ENCODE data around the gene PCDHGA10.
"Not testable (repeated sequence)": the region's sequence is repeated elsewhere in the genome, so short reads cannot be mapped to it uniquely, and the experiment has no call there.

Gene PCDHGA10

DNA sequence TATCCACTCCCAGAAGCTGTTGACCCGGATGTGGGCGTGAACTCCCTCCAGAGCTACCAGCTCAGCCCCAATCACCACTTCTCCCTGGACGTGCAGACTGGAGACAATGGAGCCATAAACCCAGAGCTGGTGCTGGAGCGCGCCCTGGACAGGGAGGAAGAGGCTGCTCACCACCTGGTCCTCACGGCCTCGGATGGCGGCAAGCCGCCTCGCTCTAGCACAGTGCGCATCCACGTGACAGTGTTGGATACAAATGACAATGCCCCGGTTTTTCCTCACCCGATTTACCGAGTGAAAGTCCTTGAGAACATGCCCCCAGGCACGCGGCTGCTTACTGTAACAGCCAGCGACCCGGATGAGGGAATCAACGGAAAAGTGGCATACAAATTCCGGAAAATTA, 19.5 kb upstream of the PCDHGA10 start:
- DNase-seq, result no peak

DNA sequence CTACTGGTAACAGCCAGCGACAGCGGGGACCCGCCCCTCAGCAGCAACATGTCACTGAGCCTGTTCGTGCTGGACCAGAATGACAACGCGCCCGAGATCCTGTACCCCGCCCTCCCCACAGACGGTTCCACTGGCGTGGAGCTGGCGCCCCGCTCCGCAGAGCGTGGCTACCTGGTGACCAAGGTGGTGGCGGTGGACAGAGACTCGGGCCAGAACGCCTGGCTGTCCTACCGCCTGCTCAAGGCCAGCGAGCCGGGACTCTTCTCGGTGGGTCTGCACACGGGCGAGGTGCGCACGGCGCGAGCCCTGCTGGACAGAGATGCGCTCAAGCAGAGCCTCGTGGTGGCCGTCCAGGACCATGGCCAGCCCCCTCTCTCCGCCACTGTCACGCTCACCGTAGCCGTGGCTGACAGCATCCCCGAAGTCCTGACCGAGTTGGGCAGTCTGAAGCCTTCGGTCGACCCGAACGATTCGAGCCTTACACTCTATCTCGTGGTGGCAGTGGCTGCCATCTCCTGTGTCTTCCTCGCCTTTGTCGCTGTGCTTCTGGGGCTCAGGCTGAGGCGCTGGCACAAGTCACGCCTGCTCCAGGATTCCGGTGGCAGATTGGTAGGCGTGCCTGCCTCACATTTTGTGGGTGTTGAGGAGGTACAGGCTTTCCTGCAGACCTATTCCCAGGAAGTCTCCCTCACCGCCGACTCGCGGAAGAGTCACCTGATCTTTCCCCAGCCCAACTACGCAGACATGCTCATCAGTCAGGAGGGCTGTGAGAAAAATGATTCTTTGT, 18.2 kb upstream of the PCDHGA10 start:
- not testable (repeated sequence) for DNase-seq

DNA sequence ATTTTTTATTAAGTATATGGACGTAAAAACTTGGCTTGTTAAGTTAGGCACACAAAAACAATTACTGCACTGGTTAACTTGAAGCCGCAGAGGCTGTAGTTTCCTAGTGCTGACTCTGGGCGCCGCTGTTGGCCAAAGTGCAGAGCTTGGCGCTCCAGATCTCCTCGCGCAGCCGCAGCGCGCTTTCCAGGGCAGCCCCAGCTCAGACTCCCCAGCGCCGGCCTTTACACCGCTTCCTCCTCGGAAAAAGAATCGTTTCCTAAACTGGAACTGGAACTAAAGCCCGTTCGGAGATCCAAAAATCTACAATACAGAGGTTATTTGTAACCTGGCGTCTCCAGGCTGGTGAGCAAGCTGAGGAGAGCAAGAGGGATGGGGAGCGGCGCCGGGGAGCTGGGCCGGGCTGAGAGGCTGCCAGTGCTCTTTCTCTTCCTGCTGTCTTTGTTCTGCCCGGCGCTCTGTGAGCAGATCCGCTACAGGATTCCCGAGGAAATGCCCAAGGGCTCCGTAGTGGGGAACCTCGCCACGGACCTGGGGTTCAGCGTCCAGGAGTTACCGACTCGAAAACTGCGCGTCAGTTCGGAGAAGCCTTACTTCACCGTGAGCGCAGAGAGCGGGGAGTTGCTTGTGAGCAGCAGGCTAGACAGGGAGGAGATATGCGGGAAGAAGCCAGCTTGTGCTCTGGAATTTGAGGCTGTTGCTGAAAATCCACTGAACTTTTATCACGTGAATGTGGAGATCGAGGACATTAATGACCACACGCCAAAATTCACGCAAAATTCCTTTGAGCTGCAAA, 14.8 kb upstream of the PCDHGA10 start, which contains the start of gene PCDHGB5:
Gene PCDHGB5, plus strand, starts transcription at position 192 of the 796 bp plus-strand sequence. Its CDS starts 181 bp downstream, at position 373.
- DNase-seq, result peak; percentile 52

DNA sequence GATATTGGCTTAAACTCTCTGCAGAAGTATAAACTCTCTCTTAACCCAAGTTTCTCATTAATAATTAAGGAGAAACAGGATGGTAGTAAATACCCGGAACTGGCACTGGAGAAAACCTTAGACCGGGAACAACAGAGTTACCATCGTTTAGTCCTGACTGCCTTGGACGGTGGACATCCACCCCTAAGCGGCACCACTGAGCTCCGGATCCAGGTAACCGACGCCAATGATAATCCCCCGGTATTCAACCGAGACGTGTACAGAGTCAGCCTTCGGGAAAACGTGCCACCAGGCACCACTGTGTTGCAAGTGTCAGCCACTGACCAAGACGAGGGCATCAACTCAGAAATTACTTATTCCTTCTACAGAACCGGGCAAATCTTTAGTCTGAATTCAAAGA, 14.2 kb upstream of the PCDHGA10 start:
- DNase-seq, result no peak

DNA sequence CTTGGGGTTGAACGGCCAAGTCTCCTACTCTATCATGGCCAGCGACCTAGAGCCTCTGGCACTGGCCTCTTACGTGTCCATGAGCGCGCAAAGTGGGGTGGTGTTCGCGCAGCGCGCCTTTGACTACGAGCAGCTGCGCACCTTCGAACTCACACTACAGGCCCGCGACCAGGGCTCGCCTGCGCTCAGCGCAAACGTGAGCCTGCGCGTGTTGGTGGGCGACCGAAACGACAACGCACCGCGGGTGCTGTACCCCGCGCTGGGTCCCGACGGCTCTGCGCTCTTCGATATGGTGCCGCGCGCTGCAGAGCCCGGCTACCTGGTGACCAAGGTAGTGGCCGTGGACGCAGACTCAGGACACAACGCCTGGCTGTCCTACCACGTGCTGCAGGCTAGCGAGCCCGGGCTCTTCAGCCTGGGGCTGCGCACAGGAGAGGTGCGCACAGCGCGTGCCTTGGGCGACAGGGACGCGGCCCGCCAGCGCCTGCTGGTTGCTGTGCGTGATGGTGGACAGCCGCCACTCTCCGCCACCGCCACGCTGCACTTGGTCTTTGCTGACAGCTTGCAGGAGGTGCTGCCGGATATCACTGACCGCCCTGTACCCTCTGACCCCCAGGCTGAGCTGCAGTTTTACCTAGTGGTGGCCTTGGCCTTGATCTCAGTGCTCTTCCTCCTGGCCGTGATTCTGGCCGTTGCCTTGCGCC, 13.1 kb upstream of the PCDHGA10 start:
- DNase-seq, result no peak

DNA sequence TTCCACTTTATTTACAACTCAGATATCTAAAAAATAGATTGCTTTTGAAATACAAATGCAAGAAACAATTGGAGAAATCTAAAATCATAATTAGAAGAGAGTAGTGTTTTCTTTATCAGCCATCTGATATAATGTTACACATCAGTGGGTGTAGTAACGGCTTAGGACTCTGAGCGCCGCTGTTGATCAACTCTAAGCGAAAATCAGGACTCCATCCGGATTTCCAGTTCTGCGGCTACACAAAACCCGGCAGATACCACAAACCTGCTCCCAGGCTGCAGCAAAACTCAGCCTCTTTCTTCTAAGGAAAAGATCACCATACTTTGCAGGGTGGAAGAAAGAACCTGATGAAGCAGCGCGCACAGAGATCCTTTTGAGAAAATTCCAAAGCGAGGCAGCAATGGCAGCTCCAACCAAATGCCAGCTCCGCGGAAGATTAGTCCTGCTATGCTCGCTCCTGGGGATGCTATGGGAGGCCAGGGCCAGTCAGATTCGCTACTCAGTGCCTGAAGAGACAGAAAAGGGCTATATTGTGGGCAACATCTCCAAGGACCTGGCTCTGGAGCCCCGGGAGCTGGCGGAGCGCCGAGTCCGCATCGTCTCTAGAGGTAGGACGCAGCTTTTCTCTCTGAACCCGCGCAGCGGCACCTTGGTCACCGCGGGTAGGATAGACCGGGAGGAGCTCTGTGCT, 10.1 kb upstream of the PCDHGA10 start, which contains the start of gene PCDHGA9:
Gene PCDHGA9, plus strand, starts transcription at position 226 of the 691 bp plus-strand sequence. Its CDS starts 175 bp downstream, at position 401.
- no peak for DNase-seq

DNA sequence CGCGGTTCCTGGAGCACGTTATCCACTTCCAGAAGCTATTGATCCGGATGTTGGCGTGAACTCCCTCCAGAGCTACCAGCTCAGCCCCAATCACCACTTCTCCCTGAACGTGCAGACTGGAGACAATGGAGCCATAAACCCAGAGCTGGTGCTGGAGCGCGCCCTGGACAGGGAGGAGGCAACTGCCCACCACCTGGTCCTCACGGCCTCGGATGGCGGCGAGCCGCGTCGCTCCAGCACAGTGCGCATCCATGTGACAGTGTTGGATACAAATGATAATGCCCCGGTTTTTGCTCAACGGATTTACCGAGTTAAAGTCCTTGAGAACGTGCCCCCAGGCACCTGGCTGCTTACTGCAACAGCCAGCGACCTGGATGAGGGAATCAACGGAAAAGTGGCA, 9.4 kb upstream of the PCDHGA10 start:
- no peak for DNase-seq

DNA sequence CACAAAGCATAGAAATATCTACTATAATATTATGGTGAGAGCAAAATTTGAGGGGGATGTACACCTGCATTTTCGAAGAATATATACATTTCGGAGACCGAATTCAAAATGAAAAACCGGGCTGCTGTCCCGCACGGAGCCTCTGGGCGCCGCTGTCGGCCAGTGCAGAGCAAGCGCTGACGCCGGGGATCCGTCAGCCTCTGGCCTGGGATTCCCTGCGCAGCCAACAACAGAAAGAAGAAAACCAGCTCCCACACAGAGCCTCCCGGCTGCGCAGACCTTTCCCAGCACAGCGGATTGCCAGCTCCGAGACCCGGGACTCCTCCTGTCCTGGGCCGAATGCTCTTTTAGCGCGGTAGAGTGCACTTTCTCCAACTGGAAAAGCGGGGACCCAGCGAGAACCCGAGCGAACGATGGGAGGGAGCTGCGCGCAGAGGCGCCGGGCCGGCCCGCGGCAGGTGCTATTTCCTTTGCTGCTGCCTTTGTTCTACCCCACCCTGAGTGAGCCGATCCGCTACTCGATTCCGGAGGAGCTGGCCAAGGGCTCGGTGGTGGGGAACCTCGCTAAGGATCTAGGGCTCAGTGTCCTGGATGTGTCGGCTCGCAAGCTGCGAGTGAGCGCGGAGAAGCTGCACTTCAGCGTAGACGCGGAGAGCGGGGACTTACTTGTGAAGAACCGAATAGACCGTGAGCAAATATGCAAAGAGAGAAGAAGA, 4.8 kb upstream of the PCDHGA10 start, which contains the start of gene PCDHGB6:
Gene PCDHGB6, plus strand, starts transcription at position 232 of the 716 bp plus-strand sequence. Its CDS starts 182 bp downstream, at position 414.
- DNase-seq, result peak; percentile 63

DNA sequence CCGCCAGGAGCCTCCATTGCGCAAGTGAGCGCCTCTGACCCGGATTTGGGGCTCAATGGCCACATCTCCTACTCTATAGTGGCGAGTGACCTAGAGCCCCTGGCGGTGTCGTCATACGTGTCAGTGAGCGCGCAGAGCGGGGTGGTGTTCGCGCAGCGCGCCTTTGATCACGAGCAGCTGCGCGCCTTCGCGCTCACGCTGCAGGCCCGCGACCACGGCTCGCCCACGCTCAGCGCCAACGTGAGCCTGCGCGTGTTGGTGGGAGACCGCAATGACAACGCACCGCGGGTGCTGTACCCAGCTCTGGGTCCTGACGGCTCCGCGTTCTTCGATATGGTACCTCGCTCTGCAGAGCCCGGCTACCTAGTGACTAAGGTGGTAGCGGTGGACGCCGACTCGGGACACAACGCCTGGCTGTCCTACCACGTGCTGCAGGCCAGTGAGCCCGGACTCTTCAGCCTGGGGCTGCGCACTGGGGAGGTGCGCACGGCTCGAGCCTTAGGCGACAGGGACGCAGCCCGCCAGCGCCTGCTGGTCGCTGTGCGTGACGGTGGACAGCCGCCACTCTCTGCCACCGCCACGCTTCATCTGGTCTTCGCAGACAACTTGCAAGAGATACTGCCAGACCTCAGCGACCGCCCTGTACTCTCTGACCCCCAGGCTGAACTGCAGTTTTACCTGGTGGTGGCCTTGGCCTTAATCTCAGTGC, 3.0 kb upstream of the PCDHGA10 start:
- DNase-seq, result no peak

DNA sequence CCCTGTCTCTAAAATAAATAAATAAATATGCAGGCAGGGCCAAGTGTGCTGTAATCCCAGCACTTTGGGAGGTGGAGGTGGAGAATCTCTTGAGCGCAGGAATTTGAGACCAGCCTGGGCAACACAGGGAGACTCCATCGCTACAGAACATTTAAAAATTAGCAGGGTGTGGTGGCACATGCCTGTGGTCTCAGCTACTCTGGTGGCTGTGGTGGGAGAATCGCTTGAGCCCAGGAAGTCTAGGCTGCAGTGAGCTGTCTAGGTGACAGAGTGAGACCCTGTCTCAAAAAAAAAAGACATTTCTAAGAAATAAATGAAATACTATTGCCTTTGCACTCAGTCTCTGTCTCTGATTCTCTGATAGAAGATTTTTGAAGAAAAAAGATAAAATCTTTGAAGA, 1.2 kb upstream of the PCDHGA10 start:
- no peak for DNase-seq

DNA sequence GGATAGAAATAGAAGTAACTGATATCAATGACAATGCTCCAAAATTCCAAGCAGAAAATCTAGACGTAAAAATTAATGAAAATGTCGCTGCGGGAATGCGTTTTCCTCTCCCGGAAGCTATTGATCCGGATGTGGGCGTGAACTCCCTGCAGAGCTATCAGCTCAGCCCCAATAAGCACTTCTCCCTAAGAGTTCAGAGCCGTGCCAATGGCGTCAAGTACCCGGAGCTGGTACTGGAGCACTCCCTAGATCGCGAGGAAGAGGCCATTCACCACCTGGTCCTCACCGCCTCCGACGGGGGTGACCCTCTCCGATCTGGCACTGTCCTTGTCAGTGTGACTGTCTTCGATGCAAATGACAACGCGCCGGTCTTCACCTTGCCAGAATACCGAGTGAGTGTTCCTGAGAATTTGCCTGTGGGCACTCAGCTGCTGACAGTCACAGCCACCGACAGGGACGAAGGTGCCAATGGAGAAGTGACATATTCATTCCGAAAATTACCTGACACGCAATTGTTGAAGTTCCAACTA, 818 bp downstream of the PCDHGA10 start:
- DNase-seq, result no peak

DNA sequence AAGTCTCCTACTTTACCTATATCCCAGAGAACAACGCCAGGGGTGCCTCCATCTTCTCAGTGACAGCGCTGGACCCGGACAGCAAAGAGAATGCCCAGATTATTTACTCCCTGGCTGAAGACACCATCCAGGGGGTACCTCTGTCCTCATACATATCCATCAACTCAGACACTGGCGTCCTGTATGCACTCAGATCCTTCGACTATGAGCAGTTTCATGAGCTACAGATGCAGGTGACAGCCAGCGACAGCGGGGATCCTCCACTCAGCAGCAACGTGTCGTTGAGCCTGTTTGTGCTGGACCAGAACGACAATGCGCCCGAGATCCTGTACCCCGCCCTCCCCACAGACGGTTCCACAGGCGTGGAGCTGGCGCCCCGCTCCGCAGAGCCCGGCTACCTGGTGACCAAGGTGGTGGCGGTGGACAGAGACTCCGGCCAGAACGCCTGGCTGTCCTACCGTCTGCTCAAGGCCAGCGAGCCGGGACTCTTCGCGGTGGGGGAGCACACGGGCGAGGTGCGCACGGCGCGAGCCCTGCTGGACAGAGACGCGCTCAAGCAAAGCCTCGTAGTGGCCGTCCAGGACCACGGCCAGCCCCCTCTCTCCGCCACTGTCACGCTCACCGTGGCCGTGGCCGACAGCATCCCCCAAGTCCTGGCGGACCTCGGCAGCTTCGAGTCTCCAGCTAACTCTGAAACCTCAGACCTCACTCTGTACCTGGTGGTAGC, 1.9 kb downstream of the PCDHGA10 start:
- not testable (repeated sequence) for DNase-seq

DNA sequence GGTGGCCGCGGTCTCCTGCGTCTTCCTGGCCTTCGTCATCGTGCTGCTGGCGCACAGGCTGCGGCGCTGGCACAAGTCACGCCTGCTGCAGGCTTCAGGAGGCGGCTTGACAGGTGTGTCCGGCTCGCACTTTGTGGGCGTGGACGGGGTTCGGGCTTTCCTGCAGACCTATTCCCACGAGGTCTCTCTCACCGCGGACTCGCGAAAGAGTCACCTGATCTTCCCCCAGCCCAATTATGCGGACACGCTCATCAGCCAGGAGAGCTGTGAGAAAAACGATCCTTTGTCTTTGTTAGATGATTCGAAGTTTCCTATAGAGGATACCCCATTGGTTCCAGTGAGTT, 2.5 kb downstream of the PCDHGA10 start:
- not testable (repeated sequence) for DNase-seq

DNA sequence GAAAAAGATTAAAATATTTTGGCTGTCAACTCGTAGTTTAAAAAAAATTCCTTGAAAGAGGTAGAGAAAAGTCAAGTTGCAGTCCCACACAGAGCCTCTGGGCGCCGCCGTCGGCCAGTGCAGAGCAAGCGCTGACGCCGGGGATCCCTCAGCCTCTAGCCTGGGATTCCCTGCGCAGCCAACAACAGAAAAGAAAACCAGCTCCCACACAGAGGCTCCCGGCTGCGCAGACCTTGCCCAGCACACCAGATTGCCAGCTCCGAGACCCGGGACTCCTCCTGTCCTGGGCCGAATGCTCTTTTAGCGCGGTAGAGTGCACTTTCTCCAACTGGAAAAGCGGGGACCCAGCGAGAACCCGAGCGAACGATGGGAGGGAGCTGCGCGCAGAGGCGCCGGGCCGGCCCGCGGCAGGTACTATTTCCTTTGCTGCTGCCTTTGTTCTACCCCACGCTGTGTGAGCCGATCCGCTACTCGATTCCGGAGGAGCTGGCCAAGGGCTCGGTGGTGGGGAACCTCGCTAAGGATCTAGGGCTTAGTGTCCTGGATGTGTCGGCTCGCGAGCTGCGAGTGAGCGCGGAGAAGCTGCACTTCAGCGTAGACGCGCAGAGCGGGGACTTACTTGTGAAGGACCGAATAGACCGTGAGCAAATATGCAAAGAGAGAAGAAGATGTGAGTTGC, 4.8 kb downstream of the PCDHGA10 start, which contains the start of gene PCDHGB7:
Gene PCDHGB7, plus strand, starts transcription at position 184 of the 679 bp plus-strand sequence. Its CDS starts 183 bp downstream, at position 367.
- peak; percentile 76 for DNase-seq

DNA sequence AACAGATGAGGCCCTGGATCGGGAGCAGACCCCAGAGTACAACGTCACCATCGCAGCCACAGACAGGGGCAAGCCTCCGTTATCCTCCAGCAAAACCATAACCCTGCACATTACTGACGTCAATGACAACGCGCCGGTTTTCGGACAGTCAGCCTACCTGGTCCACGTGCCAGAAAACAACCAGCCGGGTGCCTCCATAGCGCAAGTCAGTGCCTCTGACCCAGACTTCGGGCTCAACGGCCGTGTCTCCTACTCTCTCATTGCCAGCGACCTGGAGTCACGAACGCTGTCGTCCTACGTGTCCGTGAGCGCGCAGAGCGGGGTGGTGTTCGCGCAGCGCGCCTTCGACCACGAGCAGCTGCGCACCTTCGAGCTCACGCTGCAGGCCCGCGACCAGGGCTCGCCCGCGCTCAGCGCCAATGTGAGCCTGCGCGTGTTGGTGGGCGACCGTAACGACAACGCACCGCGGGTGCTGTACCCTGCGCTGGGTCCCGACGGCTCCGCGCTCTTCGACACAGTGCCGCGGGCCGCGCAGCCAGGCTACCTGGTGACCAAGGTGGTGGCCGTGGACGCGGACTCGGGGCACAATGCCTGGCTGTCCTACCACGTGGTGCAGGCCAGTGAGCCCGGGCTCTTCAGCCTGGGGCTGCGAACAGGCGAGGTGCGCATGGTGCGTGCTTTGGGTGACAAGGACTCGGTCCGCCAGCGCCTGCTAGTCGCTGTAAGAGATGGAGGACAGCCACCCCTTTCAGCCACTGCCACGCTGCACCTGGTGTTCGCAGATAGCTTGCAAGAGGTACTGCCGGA, 6.5 kb downstream of the PCDHGA10 start:
- no peak for DNase-seq

DNA sequence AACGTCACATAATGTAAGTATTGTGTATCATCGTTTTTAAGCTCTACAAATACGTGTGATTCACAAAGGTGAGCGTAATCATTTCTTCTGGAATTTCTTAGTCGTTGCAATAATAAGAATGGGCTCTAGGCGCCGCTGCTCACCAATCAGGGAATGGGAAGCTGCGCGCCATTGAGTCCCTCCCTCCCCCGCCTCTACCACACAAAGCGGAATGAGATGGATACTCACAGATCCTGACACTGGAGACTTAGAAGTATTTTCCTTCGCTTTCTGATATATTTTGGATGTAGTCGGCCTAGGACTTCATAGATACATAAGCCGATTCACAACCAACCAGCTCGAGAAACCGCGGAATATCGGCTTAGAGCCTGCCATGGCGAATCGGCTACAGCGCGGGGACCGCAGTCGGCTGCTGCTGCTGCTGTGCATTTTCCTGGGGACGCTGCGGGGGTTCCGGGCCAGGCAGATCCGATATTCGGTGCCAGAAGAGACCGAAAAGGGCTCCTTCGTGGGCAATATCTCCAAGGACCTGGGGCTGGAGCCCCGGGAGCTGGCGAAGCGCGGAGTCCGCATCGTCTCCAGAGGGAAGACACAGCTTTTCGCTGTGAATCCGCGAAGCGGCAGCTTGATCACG, 8.2 kb downstream of the PCDHGA10 start, which contains the start of gene PCDHGA11:
Gene PCDHGA11, plus strand, starts transcription at position 197 of the 634 bp plus-strand sequence. Its CDS starts 177 bp downstream, at position 374.
- DNase-seq, result peak; percentile 77

DNA sequence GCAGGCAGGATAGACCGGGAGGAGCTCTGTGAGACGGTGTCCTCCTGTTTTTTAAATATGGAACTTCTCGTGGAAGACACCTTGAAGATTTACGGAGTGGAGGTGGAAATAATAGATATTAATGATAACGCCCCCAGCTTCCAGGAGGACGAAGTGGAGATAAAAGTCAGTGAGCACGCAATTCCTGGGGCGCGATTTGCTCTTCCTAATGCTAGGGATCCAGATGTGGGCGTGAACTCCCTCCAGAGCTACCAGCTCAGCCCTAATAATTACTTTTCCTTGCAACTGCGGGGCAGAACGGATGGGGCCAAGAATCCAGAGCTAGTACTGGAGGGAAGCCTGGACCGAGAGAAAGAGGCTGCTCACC, 8.7 kb downstream of the PCDHGA10 start:
- no peak for DNase-seq

DNA sequence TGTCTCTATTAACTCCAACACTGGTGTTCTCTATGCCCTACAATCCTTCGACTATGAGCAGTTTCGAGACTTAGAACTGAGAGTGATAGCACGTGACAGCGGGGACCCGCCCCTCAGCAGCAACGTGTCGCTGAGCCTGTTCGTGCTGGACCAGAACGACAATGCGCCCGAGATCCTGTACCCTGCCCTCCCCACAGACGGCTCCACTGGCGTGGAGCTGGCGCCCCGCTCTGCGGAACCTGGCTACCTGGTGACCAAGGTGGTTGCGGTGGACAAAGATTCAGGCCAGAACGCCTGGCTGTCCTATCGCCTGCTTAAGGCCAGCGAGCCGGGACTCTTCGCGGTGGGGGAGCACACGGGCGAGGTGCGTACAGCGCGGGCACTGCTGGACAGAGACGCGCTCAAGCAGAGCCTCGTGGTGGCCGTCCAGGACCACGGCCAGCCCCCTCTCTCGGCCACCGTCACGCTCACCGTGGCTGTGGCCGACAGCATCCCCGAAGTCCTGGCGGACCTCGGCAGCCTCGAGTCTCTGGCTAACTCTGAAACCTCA, 10.0 kb downstream of the PCDHGA10 start:
- DNase-seq, result no peak
